Measurements from ENCODE around the gene UGT1A7.
"Not testable (repeated sequence)": the region's sequence is repeated elsewhere in the genome, so short reads cannot be mapped to it uniquely, and the experiment has no call there.

Gene UGT1A7

DNA sequence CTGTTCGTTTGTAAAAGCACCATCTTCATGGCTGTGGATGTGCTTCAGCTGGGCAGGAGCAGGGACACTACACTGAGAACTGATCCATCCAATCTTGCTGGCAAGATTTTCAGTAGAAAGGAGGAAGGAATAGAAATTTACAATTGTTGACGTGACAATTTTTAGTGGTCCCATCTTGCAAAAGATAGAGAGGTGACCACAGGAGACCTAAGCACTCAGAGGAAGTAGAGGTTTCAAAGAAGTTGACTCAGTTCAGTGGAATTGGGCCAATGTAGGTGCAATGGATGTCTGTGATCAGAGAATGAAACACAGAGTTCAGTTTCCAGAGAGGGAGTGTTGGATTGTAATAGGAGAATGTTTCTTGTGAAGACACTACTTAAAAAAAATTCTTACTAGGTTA, 32.4 kb downstream of the UGT1A7 start:
- no peak for DNase-seq

DNA sequence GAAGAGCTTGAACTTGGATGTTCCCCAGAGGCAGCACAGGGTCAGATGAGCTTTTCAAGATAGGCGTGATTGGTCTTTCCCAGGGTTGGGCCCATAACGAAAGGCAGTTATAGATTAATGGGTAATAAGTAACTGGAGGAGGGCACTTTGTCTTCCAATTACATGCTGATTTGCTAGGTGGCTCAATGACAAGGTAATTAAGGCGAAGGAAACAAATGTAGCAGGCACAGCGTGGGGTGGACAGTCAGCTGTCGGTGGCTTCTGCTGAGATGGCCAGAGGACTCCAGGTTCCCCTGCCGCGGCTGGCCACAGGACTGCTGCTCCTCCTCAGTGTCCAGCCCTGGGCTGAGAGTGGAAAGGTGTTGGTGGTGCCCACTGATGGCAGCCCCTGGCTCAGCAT, 36.9 kb downstream of the UGT1A7 start, which contains the start of gene UGT1A4:
Gene UGT1A4 (plus strand): TSS at position 185 of the 400 bp plus-strand sequence. CDS start 85 bp downstream, at position 270.
- DNase-seq, result no peak

DNA sequence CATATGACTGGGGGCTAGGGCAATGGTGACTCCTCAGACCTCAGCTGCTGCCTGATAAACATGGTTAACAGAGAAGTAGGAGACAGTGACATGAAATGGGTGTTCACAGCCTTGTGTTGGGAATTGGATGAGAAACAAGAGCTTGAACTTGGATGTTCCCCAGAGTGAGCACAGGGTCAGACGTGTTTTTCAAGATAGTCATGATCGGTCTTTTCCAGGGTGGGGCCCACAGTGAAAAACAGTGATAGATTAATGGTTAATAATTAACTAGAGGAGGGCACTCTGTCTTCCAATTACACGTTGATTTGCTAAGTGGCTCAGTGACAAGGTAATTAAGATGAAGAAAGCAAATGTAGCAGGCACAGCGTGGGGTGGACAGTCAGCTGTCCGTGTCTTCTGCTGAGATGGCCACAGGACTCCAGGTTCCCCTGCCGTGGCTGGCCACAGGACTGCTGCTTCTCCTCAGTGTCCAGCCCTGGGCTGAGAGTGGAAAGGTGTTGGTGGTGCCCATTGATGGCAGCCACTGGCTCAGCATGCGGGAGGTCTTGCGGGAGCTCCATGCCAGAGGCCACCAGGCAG, 47.1 kb downstream of the UGT1A7 start, which contains the start of gene UGT1A3:
Gene UGT1A3 (plus strand): TSS at position 320 of the 579 bp plus-strand sequence. CDS start 85 bp downstream, at position 405.
- DNase-seq, result no peak

DNA sequence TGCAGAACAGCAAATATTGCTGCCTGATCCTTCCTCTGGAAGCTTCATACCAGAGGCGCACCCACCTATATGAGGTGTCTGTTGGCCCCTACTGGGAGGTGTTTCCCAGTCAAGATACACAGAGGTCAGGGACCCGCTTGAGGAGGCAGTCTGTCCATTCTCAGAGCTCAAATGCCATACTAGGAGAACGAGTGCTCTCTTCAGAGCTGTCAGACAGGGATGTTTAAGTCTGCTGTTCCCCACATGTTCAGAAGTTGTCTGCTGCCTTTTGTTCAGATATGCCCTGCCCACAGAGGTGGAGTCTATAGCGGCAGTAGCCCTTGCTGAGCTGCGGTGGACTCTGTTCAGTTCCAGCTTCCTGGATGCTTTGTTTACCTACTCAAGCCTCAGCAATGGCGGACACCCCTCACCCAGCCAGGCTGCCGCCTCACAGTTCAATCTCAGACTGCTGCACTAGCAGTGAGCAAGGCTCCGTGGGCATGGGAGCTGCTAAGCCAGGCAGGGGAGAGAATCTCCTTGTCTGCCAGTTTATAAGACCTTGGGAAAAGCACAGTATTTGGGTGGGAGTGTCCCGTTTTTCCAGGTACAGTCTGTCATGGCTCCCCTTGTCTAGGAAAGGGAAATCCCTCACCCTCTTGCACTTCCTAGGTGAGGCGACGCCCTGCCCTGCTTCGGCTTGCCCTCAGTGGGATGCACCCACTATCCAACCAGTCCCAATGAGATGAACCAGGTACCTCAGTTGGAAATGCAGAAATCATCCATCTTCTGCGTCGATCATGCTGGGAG, 55.4 kb downstream of the UGT1A7 start:
- DNase-seq, result not testable (repeated sequence)

DNA sequence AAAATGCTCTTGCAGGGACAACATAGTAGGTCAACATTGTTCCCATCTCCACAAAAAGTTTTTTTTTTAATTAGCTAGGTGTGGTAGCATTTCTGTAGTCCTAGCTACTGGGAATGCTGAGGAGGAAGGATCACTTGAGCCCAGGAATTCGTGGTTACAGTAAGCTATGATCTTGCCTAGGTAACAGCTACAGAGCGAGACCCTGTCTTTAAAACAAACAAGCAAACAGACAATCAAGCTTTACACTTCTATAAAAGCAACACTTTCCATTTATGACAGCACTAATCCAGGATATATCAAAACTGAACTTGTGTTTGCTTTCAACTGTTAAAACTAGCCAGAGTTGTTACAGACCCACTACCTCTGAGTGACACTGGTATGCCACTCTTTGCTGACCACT, 59.2 kb downstream of the UGT1A7 start:
- no peak for DNase-seq

DNA sequence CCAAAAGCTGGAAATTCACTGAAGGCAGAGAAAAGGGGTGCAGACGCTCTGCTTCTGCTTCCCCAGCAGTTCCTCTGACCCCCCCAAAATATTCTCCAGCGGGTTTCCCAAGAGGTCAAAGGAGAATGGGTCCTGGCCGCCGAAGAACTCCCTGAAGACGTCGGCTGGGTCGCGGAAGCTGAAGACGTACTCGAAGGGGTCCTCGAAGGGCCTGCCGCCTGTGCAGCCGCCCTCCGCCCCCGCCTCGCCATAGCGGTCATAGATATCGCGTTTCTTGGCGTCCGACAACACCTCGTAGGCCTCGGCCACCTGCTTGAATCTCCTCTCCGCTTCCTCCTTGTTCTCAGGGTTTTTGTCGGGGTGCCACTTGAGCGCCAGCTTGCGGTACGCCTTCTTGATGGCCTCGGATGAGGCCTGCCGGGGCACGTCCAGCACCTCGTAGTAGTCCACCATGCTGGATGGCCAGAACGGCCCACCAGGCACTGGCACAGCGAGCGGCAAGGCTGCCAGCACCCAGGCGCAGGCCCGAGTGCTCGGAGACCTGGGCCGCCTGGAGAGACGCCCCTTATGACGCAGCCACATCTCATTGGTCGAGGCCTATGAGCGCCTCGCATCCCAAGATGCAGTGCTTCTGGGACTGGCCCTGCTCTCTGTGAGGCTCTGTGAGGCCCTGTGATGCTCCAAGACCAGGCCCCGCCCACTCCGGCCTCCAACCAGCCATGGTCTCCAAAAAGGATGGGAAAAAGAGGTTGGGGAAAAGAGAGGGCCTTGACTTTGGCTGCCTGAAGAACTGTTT, 62.0 kb downstream of the UGT1A7 start:
- no peak for DNase-seq

DNA sequence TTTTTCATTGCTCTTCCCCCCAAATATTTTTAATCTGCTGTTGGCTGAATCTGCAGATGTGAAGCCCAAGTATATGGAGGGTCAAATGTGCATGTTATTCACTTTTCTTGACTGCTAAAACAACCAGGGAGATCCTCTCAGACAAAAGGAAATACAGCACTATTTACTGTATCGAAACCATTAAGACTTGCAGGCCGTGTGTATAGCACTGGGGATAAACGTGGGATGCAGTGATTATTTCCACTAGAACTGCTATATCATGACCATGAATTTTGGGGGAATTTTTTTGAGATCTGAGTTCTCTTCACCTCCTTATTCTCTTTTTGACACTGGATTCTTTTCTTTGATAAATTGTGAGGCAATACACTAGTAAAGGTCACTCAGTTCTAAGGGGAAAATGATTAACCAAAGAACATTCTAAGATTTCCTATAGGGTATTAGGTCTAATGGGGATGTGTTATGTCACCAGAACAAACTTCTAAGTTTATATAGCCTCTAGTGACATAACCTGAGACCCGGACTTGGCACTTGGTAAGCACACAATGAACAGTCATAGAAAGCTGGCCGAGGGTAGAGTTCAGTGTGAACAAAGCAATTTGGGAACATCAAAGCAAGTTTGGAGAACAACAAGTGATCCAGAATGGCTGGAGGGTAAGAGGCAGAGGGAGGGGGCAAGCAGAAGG, 63.5 kb downstream of the UGT1A7 start:
- DNase-seq, result no peak

DNA sequence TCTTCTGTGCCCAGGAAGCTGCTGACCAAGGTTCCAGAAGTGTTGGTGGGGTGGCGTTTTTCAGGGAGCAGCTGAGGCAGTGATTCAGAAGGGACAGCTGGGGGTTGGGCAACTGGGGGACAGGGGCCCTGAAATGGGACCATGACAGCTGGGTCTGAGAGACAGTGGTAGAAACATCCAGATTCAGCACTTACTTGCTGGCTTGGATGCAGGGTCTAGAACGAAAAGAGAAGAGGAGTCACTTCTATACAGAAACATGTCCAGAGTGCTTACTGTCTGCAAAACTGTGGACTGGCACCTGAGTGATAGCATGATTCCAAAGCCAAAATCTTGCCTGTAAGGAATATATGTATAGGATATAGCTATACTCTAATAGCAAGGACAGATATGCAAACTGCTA, 64.1 kb downstream of the UGT1A7 start:
- DNase-seq, result not testable (repeated sequence)

DNA sequence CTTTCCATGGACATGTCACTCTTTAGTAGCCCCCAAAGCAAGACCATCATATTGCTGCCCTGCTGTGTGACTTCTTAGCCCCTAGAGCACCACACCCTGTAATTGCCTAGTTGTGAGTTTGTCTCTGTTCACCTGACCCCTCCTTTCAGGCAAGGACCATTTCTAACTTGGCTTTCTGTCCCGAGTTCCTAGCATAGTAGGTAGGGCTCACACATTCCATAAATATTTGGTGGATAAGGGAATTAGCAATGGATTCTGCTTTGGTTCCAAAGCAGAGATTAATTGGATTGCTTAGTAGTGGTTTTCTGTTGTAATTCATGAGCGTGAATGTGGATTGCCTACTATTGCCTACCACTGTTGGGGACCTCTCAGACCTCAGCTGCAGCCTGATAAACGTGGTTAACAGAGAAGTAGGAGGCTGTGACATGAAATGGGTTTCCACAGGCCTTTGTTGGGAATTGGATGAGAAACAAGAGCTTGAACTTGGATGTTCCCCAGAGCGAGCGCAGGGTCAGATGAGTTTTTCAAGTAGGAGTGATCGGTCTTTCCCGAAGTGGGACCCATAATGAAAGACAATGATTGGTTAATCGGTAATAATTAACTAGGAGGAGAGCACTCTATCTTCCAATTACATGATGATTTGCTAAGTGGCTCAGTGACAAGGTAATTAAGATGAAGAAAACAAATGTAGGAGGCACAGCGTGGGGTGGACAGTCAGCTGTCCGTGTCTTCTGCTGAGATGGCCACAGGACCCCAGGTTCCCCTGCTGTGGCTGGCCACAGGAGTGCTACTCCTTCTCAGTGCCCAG, 65.0 kb downstream of the UGT1A7 start:
- no peak for DNase-seq

DNA sequence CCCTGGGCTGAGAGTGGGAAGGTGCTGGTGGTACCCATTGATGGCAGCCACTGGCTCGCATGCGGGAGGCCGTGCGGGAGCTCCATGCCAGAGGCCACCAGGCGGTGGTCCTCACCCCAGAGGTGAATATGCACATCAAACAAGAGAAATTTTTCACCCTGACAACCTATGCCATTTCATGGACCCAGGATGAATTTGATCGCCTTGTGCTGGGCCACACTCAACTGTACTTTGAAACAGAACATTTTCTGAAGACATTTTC, 65.5 kb downstream of the UGT1A7 start:
- no peak for DNase-seq

DNA sequence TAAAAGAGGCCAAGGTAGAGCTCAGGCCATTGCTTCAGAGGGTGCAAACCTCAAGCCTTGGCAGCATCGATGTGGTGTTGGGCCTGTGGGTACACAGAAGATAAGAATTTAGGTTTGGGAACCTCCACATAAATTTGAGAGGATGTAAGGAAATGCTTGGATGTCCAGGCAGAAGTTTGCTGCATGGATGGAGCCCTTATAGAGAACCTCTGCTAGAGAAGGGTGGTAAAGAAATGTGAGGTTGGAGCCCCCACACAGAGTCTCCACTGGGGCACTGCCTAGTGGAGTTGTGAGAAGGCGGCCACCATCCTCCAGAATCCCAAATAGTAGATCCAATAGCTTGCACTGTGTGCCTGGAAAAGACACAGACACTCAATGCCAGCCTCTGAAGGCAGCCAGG, 69.0 kb downstream of the UGT1A7 start:
- DNase-seq, result not testable (repeated sequence)

DNA sequence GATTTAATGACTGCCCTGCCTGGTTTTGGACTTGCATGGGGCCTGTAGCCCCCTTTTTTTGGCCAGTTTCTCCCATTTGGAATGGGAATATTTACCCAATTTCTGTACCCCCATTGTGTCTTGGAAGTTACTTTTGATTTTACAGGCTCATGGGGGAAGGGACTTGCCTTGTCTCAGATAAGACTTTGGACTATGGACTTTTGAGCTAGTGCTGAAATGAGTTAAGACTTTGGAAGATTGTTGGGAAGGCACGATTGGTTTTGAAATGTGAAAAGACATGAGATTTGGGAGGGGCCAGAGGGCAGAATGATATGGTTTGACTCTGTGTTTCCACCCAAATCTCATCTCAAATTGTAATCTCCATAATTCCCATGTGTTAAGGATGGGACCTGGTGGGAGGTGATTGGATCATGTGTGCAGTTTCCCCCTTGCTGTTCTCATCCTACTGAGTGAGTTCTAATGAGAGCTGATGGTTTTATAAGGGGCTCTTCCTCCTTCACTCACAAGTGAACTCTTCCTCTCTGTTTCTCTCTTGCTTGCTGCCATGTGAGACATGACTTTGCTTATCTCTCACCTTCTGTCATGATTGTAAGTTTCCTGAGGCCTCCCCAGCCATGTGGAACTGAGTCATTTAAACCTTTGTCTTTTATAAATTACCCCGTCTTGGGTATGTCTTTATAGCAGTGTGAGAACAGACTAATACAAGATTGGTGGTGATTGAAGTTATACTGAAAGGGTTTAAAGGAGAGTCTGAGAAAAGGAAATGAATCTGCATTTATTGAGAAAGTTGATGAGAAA, 69.7 kb downstream of the UGT1A7 start:
- DNase-seq, result not testable (repeated sequence)

DNA sequence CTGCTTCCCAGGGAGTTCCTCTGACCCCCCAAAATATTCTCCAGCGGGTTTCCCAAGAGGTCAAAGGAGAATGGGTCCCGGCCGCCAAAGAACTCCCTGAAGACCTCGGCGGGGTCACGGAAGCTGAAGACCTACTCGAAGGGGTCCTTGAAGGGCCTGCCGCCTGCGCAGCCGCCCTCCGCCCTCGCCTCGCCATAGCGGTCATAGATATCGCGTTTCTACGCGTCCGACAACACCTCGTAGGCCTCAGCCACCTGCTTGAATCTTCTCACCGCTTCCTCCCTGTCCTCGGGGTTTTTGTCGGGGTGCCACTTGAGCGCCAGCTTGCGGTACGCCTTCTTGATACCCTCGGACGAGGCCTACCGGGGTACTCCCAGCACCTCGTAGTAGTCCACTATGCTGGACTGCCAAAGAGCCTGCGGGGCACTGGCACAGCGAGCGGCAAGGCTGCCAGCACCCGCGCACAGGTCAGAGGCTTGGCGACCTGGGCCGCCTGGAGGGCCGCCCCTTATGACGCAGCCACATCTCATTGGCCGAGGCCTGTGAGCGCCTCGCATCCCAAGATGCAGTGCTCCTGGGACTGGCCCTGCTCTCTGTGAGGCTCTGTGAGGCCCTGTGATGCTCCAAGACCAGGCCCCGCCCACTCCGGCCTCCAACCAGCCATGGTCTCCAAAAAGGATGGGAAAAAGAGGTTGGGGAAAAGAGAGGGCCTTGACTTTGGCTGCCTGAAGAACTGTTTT, 73.3 kb downstream of the UGT1A7 start:
- DNase-seq, result no peak

DNA sequence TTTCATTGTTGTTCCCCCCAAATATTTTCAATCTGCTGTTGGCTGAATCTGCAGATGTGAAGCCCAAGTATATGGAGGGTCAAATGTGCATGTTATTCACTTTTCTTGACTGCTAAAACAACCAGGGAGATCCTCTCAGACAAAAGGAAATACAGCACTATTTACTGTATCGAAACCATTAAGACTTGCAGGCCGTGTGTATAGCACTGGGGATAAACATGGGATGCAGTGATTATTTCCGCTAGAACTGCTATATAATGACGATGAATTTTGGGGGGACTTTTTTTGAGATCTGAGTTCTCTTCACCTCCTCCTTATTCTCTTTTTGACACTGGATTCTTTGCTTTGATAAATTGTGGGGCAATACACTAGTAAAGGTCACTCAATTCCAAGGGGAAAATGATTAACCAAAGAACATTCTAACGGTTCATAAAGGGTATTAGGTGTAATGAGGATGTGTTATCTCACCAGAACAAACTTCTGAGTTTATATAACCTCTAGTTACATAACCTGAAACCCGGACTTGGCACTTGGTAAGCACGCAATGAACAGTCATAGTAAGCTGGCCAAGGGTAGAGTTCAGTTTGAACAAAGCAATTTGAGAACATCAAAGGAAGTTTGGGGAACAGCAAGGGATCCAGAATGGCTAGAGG, 74.9 kb downstream of the UGT1A7 start:
- no peak for DNase-seq

DNA sequence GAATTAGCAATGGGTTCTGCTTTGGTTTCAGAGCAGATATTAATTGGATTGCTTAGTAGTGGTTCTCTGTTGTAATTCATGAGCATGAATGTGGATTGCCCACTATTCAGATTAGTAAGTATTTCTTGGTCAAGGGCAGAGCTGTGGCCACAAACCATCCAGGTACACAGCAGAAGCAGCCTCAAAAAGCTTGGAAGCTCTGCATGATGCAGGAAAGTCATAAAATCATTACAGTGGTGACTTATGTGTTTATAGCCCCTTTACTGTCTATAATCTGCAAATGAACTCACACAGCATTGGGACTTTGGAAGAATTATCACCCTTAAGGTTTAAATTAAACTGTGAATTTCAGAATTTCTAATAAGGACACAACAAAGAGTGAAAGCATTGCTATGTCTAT, 76.4 kb downstream of the UGT1A7 start:
- DNase-seq, result no peak

DNA sequence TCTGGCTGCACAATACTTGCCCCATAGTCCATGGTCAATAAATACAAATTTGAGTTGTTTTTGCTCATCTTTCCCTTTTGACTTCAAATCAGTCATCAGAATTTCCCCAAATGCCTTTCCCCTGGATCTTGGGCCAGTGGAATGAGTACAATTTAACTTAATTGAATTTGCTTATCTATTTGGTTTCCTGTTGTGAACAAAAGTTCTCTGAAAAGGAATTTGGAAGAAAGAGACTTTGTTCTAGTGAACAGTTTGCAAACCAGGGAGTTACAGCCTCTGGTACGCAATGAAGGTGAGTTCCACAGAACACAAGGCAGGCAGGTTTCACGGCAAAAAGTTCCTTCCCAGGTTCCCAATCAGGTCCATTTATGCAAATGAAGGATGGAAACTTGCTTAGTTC, 77.1 kb downstream of the UGT1A7 start:
- no peak for DNase-seq

DNA sequence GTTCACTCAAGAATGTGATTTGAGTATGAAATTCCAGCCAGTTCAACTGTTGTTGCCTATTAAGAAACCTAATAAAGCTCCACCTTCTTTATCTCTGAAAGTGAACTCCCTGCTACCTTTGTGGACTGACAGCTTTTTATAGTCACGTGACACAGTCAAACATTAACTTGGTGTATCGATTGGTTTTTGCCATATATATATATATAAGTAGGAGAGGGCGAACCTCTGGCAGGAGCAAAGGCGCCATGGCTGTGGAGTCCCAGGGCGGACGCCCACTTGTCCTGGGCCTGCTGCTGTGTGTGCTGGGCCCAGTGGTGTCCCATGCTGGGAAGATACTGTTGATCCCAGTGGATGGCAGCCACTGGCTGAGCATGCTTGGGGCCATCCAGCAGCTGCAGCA, 78.3 kb downstream of the UGT1A7 start, which contains the start of gene UGT1A1:
Gene UGT1A1 (plus strand): TSS at position 228 of the 400 bp plus-strand sequence. CDS start 18 bp downstream, at position 246.
- no peak for DNase-seq

DNA sequence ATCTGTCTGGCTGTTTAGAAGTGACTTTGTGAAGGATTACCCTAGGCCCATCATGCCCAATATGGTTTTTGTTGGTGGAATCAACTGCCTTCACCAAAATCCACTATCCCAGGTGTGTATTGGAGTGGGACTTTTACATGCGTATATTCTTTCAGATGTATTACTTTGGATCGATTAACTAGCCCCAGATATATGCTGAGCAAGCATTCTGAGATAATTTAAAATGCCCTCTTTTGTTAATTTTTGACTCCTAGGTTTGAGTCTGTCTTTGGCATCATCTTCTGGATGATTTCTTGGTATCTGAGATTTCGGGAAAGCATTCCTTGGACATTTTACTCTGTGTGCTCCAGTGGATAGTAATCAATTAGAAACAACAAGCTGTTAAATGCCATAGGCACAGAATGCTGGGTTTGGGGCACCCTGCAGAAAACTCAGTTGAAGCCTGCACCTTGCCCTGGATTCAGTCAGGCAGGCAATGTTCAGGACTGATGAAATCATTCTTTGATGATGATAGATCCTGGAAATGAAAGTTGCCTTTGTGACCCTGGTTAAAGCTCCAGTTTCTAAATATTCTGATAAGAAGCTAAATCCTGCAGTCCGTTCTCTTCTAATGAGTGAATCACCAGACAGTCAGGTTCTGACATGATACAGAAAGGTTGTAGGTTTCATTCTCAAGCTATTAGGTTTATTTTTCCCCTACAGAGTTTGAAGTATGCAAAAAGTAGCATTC, 79.5 kb downstream of the UGT1A7 start:
- DNase-seq, result no peak

DNA sequence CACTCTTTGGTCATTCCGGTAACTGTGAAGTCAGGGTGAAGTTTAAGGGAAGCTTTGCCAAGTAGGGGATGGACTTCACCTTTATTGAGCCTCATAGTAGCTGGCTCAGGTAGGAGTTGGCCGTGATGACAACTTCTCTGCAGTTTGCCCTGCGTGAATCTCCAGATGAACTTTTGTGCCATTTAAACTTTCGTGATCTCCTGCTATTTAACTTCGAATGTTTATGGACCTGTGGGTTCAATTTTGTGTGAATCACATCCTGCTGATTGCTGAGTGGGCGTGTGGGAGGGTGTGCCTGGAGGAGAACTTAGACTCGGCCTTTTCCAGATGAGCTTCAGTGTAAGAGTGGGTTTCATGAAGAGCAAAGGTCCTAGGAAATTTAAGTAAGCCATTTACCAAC, 82.6 kb downstream of the UGT1A7 start:
- DNase-seq, result no peak
